Erythroblast (primary cell): ENCODE data around the gene FAM81A.

Experiments used
- GATA1 ChIP-seq: IDR thresholded peaks from 2 replicates; pipeline ENCODE4 v1.6.1; 2011; ENCODE audit warnings: low read depth, mild to moderate bottlenecking, control low read depth, low read length, moderate library complexity
- POLR2A ChIP-seq: IDR thresholded peaks from 2 replicates; pipeline ENCODE4 v1.6.1; 2011; ENCODE audit warnings: mild to moderate bottlenecking, low read length

DNA sequence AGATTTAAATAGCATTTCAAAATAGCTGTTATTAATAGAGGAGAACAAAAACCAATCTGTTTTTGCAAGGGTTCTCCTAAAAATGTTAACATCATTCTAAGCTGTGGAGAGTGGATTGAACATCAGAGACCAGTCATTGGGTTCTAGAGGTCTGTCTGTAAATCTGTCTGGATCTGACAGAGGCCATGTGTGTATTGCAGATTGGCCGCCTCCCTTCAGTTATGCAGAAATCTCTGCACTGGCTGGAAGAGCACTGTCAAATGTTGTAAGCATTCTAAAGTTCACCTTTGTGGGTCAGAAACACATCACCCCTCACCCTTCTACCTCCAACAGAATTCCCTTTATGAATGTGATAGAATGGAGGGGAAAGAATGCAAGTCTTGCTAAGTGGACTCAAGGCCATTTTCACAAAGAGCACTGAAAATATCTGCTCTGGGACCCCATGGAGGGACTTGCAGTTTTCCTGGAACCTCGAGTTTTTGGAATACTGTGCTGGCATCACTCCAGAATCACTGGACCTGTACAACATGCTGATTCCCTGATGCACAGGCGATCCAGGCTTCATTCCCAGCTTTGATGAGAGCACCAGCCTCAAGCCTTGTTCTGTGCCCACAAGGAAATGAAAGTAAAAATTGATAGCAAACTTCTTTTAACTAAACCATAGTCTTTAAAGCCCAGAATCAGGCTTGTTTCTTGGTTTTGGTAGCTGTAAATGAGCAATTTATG, 8.4 kb downstream of the FAM81A start:
- TF ChIP-seq POLR2A (no peak), GATA1 (no peak)
